HL-60 (cell line): ENCODE data around the gene SIAE.

ENCODE experiments used
- DNase-seq, 2 experiments: peaks; one replicate each; pipeline ENCODE4 v3.0.0-alpha.2; 2010 to 2020; ENCODE audit warnings: low read depth in 1 of 2, low spot score in 1 of 2
- H3K27ac ChIP-seq: fragments of 250-450 bp; sonication (Bioruptor Pico); replicated peaks from 2 replicates; pipeline ENCODE4 v1.5.1; 2020; ENCODE audit warnings: mild to moderate bottlenecking, moderate library complexity
- H3K27me3 ChIP-seq: fragments of 250-450 bp; sonication (Bioruptor Pico); 2 replicates; pipeline ENCODE4 v1.5.1; 2021; ENCODE audit warnings: mild to moderate bottlenecking, moderate library complexity; ENCODE audit not compliant: insufficient read depth, poor library complexity, severe bottlenecking
- H3K4me3 ChIP-seq: replicated peaks from 2 replicates; pipeline ENCODE4 v1.5.1; 2011; ENCODE audit warnings: mild to moderate bottlenecking, control low read depth, low read length; ENCODE audit not compliant: insufficient read depth
- CTCF ChIP-seq: IDR thresholded peaks from one replicate; pipeline ENCODE4 v1.5.1; 2011; ENCODE audit warnings: low read length, control low read depth, inconsistent platforms; ENCODE audit not compliant: insufficient read depth
- GABPA ChIP-seq: IDR thresholded peaks from 2 replicates; pipeline ENCODE4 v1.6.1; 2012; ENCODE audit warnings: low read depth
- POLR2AphosphoS5 ChIP-seq: IDR thresholded peaks from 2 replicates; pipeline ENCODE4 v1.6.1; 2012; ENCODE audit warnings: low read depth
- REST ChIP-seq: IDR thresholded peaks from 2 replicates; pipeline ENCODE4 v1.6.1; 2012; ENCODE audit warnings: low read depth; ENCODE audit not compliant: insufficient replicate concordance
- SPI1 ChIP-seq: IDR thresholded peaks from 2 replicates; pipeline ENCODE4 v1.6.1; 2012; ENCODE audit warnings: low read depth, mild to moderate bottlenecking, borderline replicate concordance

SIAE gene

GRCh38 chr11:124611064-124611463 is 62.5 kb downstream of the SIAE start, which contains the start of gene PANX3:
Gene PANX3 (plus strand): TSS chr11:124611428. CDS start chr11:124611557, 129 bp downstream.
- no peaks in the 10 kb centered on the region for H3K27me3 ChIP-seq
- no peak for DNase-seq
- no peak within 1 kb of the TSS for H3K27ac ChIP-seq
- no peak within 1 kb of the TSS for H3K4me3 ChIP-seq
- no peak for TF ChIP-seq SPI1
- TF ChIP-seq POLR2AphosphoS5: no peak
- TF ChIP-seq GABPA: no peak
- TF ChIP-seq CTCF: no peak
- TF ChIP-seq REST: no peak

GRCh38 chr11:124610295-124610694 is 63.2 kb downstream of the SIAE start:
- TF ChIP-seq GABPA (no peak), SPI1 (no peak), REST (no peak), CTCF (no peak), POLR2AphosphoS5 (no peak)
- Histone ChIP-seq H3K27ac (no peak overlapping the region), H3K4me3 (no peak overlapping the region), H3K27me3 (no peaks in the 10 kb centered on the region)
- DNase-seq: no peak

- DNase-seq: no peak
- no peaks in the 10 kb centered on the region for H3K27me3 ChIP-seq
- TF ChIP-seq GABPA (no peak), REST (no peak), CTCF (no peak), SPI1 (no peak), POLR2AphosphoS5 (no peak)
- H3K4me3 ChIP-seq: no peak overlapping the region
- no peak overlapping the region for H3K27ac ChIP-seq
Observed at GRCh38 chr11:124608147-124608546, 65.4 kb downstream of the SIAE start.
